Effector CD8-positive, alpha-beta T cell (primary cell): Measurements from ENCODE around the gene TSKU.

Experiments used
- DNase-seq: peaks from one replicate; lab custom pipeline; 2025; lab: John Stamatoyannopoulos, UW
- total RNA-seq, 4 experiments: gene quantifications; one replicate each; lab custom pipeline; 2026; lab: John Stamatoyannopoulos, UW

TSKU gene
- total RNA-seq, result 0 to 0.18 (median 0) reads per million in 4 experiments

GRCh38 chr11:76783294-76783895, at the start of gene TSKU:
TSKU (plus strand) TSS chr11:76783356; CDS start chr11:76795617, 12,261 bp downstream.
- DNase-seq, result no peak

GRCh38 chr11:76733906-76734305, 49.2 kb upstream of the TSKU start:
- DNase-seq, result peak; percentile 11

GRCh38 chr11:76734456-76735420, 48.4 kb upstream of the TSKU start:
- DNase-seq, result no peak

GRCh38 chr11:76735841-76736240, 47.3 kb upstream of the TSKU start:
- DNase-seq, result no peak

- DNase-seq, result no peak
Measured at GRCh38 chr11:76736266-76736665, 46.9 kb upstream of the TSKU start.

- DNase-seq, result no peak
Measured at GRCh38 chr11:76736773-76737495, 46.2 kb upstream of the TSKU start.

- no peak for DNase-seq
Measured at GRCh38 chr11:76738618-76739240, 44.4 kb upstream of the TSKU start.

- DNase-seq, result no peak
Measured at GRCh38 chr11:76739798-76740197, 43.4 kb upstream of the TSKU start.

GRCh38 chr11:76740772-76741171, 42.4 kb upstream of the TSKU start:
- no peak for DNase-seq

GRCh38 chr11:76742902-76743301, 40.3 kb upstream of the TSKU start:
- no peak for DNase-seq

GRCh38 chr11:76744186-76745043, 38.7 kb upstream of the TSKU start:
- no peak for DNase-seq

- no peak for DNase-seq
Measured at GRCh38 chr11:76745044-76745376, 38.1 kb upstream of the TSKU start.

- DNase-seq, result no peak
Measured at GRCh38 chr11:76745561-76746207, 37.5 kb upstream of the TSKU start.

- no peak for DNase-seq
Measured at GRCh38 chr11:76747153-76747914, 35.8 kb upstream of the TSKU start.

- DNase-seq, result no peak
Measured at GRCh38 chr11:76747915-76748860, 35.0 kb upstream of the TSKU start.

GRCh38 chr11:76748948-76749347, 34.2 kb upstream of the TSKU start:
- no peak for DNase-seq

GRCh38 chr11:76750067-76750466, 33.1 kb upstream of the TSKU start:
- no peak for DNase-seq

GRCh38 chr11:76750746-76751145, 32.4 kb upstream of the TSKU start:
- DNase-seq, result no peak
